ENCODE results near the gene ADGRF1. TPM values are rescaled to one million over a fixed set of nuclear protein-coding genes. Genes with fewer than 3 reads are reported as not detected.

The ADGRF1 gene
- total RNA-seq, 2 donors from 2014 or later: 1.7 to 2.0 TPM

DNA sequence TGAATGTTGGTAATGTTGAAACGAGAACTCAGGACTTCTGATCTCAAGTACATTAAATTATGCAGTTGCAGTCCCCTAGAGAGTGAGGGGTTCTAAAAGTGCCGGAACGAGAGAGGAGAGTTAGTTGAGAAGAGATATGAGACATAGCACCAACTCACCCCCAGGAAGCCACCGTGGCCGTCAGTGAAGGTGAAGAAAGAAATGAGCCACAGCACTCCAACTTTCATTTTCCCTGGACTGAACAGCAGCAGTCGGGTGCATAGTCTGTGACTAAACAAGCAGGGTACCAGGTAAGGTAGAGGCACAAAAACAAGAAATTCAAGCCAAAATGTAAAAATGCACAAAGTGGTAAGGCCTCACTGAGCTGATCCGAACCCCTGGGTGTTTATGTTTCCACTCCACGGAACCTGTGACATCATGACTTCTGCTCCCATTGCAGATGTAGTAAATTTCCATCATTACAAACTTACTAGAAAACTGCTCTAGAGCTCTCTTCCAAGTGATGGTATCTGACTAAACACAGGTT lies 13.2 kb downstream of the ADGRF1 start:
- Histone ChIP-seq H3K9ac (ENCODE audit: low read depth in 2 of 2, low read length in 2 of 2) (no peak overlapping the region), H3K27me3 (no peaks in the 10 kb centered on the region), H3K9me3 (no peaks in the 10 kb centered on the region), H3K4me1 (no peaks in the 10 kb centered on the region), H3K36me3 (no peaks in the 10 kb centered on the region), H3K4me3 (no peak overlapping the region), H3K27ac (no peak overlapping the region)
- intact Hi-C loops (cut with DNase I): no loop called here
- no peak for TF ChIP-seq CTCF (IDR thresholded peaks at IDR 0.05)
- no peak for DNase-seq

DNA sequence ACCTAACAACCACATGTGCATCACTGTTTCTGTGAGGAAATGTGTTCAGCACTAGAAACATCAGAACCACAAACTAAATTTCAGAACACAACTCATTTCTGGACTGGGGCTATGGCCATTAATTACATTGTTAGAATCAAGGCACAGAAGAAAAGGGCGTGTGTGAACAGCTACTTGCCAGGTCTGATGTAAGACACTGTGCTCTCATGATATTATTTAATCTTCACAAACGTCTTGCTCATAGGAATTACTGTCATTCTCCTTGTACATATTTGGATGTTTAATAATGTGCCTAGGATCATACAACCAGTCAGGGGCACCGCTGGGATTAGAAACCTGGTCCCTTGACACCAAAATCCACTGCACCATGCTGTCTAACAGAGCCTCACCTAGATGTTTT lies 14.8 kb downstream of the ADGRF1 start:
- DNase-seq: no peak
- no peaks in the 10 kb centered on the region for H3K9me3 ChIP-seq
- TF ChIP-seq CTCF (IDR thresholded peaks at IDR 0.05): no peak
- H3K4me1 ChIP-seq: no peaks in the 10 kb centered on the region
- no peak overlapping the region for H3K27ac ChIP-seq
- H3K9ac ChIP-seq (ENCODE audit: low read depth in 2 of 2, low read length in 2 of 2): no peak overlapping the region
- no peak overlapping the region for H3K4me3 ChIP-seq
- H3K36me3 ChIP-seq: no peaks in the 10 kb centered on the region
- intact Hi-C loops (cut with DNase I): no loop called here
- H3K27me3 ChIP-seq: no peaks in the 10 kb centered on the region

DNA sequence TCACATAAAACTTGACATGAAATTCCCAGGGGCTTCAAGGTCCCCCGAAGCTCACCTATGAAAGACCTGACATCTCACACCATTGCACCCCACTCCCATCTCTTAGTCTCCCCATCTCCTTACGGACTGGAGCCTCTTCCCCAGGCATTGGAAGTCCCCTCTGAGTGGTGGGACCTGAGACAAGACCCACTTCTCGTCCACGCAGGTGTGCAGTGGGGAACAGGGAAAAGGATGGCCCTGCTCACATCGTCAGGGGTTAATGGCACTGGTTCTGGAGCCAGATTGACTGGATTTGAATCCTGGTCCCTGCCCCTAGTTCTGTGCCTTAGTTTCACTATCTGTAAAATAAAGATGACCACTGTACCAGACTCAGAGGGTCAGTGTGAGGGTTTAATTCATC lies 15.5 kb downstream of the ADGRF1 start:
- no peaks in the 10 kb centered on the region for H3K9me3 ChIP-seq
- no peak overlapping the region for H3K9ac ChIP-seq (ENCODE audit: low read depth in 2 of 2, low read length in 2 of 2)
- TF ChIP-seq CTCF (IDR thresholded peaks at IDR 0.05): no peak
- H3K36me3 ChIP-seq: no peaks in the 10 kb centered on the region
- H3K27me3 ChIP-seq: no peaks in the 10 kb centered on the region
- no peak overlapping the region for H3K27ac ChIP-seq
- H3K4me1 ChIP-seq: no peaks in the 10 kb centered on the region
- DNase-seq: no peak
- H3K4me3 ChIP-seq: no peak overlapping the region
- intact Hi-C loops (cut with DNase I): no loop called here

DNA sequence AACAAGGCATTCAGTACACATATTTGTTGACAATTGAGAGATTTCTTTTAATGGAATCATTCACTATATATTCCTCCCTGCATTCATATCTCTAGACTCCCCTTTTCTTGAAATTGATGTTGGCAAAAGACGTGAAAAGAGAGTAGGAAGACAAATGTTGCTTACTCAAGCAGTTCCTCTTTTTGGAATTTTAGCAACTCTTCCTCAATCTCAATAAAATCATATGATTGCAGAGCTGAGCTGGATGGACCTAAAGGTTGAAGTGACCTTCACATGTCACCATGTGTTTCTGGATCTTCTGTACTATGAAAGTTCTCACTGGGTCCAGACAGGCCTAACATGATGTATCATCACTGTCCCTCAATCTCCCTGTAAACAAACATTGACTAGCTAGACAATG lies 18.6 kb downstream of the ADGRF1 start:
- H3K4me3 ChIP-seq: no peak overlapping the region
- H3K36me3 ChIP-seq: no peaks in the 10 kb centered on the region
- intact Hi-C loops (cut with DNase I): no loop called here
- no peaks in the 10 kb centered on the region for H3K27me3 ChIP-seq
- TF ChIP-seq CTCF (IDR thresholded peaks at IDR 0.05): no peak
- DNase-seq: no peak
- no peak overlapping the region for H3K9ac ChIP-seq (ENCODE audit: low read depth in 2 of 2, low read length in 2 of 2)
- H3K9me3 ChIP-seq: no peaks in the 10 kb centered on the region
- H3K27ac ChIP-seq: no peak overlapping the region
- no peaks in the 10 kb centered on the region for H3K4me1 ChIP-seq

GRCh38 chr6:47022191-47022590 lies 19.9 kb downstream of the ADGRF1 start:
- intact Hi-C loops (cut with DNase I): no loop called here

More at GRCh38 chr6:47022191-47022590, 19.9 kb downstream of the ADGRF1 start:
- Histone ChIP-seq H3K9me3 (no peaks in the 10 kb centered on the region), H3K4me1 (no peaks in the 10 kb centered on the region), H3K9ac (ENCODE audit: low read depth in 2 of 2, low read length in 2 of 2) (no peak overlapping the region), H3K36me3 (no peaks in the 10 kb centered on the region), H3K27me3 (no peaks in the 10 kb centered on the region), H3K27ac (no peak overlapping the region), H3K4me3 (no peak overlapping the region)
- TF ChIP-seq CTCF (IDR thresholded peaks at IDR 0.05): no peak
- DNase-seq: no peak

Data from colonic mucosa (tissue), 4 donors.